ENCODE data around the gene ANKRD11. TPM values are rescaled to one million over a fixed set of nuclear protein-coding genes. Genes with fewer than 3 reads are reported as not detected.
"Not testable (repeated sequence)": the region's sequence is repeated elsewhere in the genome, so short reads cannot be mapped to it uniquely, and the experiment has no call there.

The ANKRD11 gene
- total RNA-seq, 1 experiment from 2014 or later = 28.5 TPM

DNA sequence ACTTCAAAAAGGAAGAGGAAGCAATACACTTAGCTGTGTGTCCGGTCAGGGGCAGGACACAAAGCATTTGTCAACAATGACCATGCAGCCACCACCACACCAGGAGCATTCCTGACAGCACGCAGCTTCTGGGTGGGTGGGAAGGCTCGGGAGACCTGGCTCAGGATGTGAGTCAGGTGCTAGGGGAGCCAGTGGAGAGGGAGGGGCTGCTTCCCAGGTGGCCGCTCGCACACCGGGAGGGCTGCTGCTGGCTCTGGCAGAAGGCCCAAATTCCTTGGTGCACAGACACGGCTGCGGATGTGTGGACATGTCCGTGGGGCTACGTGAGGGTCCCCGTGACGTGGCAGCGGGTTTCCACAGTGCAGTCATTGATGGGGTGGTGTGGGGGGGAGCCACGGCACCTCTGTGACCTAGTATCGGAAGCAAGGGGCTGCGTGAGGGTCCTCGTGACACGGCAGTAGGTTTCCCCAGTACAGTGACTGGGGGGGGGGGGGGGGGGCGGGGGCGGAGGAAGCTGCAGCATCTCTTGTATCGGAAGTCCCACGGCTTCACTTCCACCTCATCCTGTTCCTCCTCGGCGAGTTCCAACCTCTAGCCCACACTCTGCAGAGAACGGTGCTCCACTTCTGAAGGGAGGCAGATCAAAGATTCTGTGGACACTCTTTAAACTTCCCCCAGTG lies 160.0 kb downstream of the ANKRD11 start:
- Histone ChIP-seq H3K9me3 (ENCODE audit: low read length) (no peaks in the 10 kb centered on the region), H2AFZ (ENCODE audit: low read length) (no peak overlapping the region), H3K9ac (ENCODE audit: low read length) (no peak overlapping the region), H3K27ac (ENCODE audit: low read length) (no peak overlapping the region), H3K27me3 (ENCODE audit: low read length) (no peaks in the 10 kb centered on the region), H3K4me1 (ENCODE audit: low read length) (peaks cover 29% of the 10 kb centered on the region), H3K36me3 (ENCODE audit: insufficient read depth, low read length) (no peaks in the 10 kb centered on the region), H4K20me1 (ENCODE audit: insufficient read depth, low read depth, low read length) (peaks cover 26% of the 10 kb centered on the region; the same call in 1 of the 2 replicates), H3K4me2 (ENCODE audit: low read depth, low read length, poor library complexity, severe bottlenecking) (no peak overlapping the region), H3K9me2 (replicated peaks; ENCODE audit: insufficient read depth, low read length) (no peaks in the 10 kb centered on the region), H3K79me2 (ENCODE audit: low read length) (peaks cover 80% of the 10 kb centered on the region), H3K4me3 (ENCODE audit: low read length) (no peak overlapping the region)
- DNase-seq = no peak

GRCh38 chr16:89329830-89330176 lies 160.6 kb downstream of the ANKRD11 start:
- not testable (repeated sequence) for H3K9me3 ChIP-seq (ENCODE audit: low read length); H3K36me3 ChIP-seq (ENCODE audit: insufficient read depth, low read length); H3K4me3 ChIP-seq (ENCODE audit: low read length); H3K27ac ChIP-seq (ENCODE audit: low read length); H3K9me2 ChIP-seq (replicated peaks; ENCODE audit: insufficient read depth, low read length); H3K4me2 ChIP-seq (ENCODE audit: low read depth, low read length, poor library complexity, severe bottlenecking); H3K9ac ChIP-seq (ENCODE audit: low read length); H3K27me3 ChIP-seq (ENCODE audit: low read length); DNase-seq; H2AFZ ChIP-seq (ENCODE audit: low read length)
- Histone ChIP-seq H4K20me1 (ENCODE audit: insufficient read depth, low read depth, low read length) (peaks cover 21% of the 10 kb centered on the region; the same call in 1 of the 2 replicates), H3K79me2 (ENCODE audit: low read length) (peaks cover 80% of the 10 kb centered on the region), H3K4me1 (ENCODE audit: low read length) (peaks cover 29% of the 10 kb centered on the region)

- H3K27me3 ChIP-seq (ENCODE audit: low read length); H3K4me2 ChIP-seq (ENCODE audit: low read depth, low read length, poor library complexity, severe bottlenecking); H3K9me3 ChIP-seq (ENCODE audit: low read length); H3K4me3 ChIP-seq (ENCODE audit: low read length); DNase-seq; H3K36me3 ChIP-seq (ENCODE audit: insufficient read depth, low read length); H3K9me2 ChIP-seq (replicated peaks; ENCODE audit: insufficient read depth, low read length); H3K9ac ChIP-seq (ENCODE audit: low read length); H2AFZ ChIP-seq (ENCODE audit: low read length); H3K27ac ChIP-seq (ENCODE audit: low read length): not testable (repeated sequence)
- Histone ChIP-seq H3K4me1 (ENCODE audit: low read length) (peaks cover 29% of the 10 kb centered on the region), H3K79me2 (ENCODE audit: low read length) (peaks cover 86% of the 10 kb centered on the region), H4K20me1 (ENCODE audit: insufficient read depth, low read depth, low read length) (peaks cover 14% of the 10 kb centered on the region; the same call in 1 of the 2 replicates)
Measured at GRCh38 chr16:89328412-89329400, 161.7 kb downstream of the ANKRD11 start.

GRCh38 chr16:89326721-89327120 lies 163.6 kb downstream of the ANKRD11 start:
- H3K4me3 ChIP-seq (ENCODE audit: low read length) = peak overlapping the region; percentile 48; the same call in 1 of the 2 replicates
- H3K36me3 ChIP-seq (ENCODE audit: insufficient read depth, low read length) = no peaks in the 10 kb centered on the region
- peak overlapping the region; percentile 48 for H3K9ac ChIP-seq (ENCODE audit: low read length)
- no peak for DNase-seq
- H2AFZ ChIP-seq (ENCODE audit: low read length) = no peak overlapping the region
- H3K4me1 ChIP-seq (ENCODE audit: low read length) = peaks cover 31% of the 10 kb centered on the region
- no peaks in the 10 kb centered on the region for H3K27me3 ChIP-seq (ENCODE audit: low read length)
- H3K27ac ChIP-seq (ENCODE audit: low read length) = peak overlapping the region; percentile 64
- H3K9me2 ChIP-seq (replicated peaks; ENCODE audit: insufficient read depth, low read length) = no peaks in the 10 kb centered on the region
- H4K20me1 ChIP-seq (ENCODE audit: insufficient read depth, low read depth, low read length) = peaks cover 11% of the 10 kb centered on the region; the same call in 1 of the 2 replicates
- no peaks in the 10 kb centered on the region for H3K9me3 ChIP-seq (ENCODE audit: low read length)
- peak overlapping the region; percentile 66 for H3K4me2 ChIP-seq (ENCODE audit: low read depth, low read length, poor library complexity, severe bottlenecking)
- H3K79me2 ChIP-seq (ENCODE audit: low read length) = peaks cover 83% of the 10 kb centered on the region

- Histone ChIP-seq H4K20me1 (ENCODE audit: insufficient read depth, low read depth, low read length) (peaks cover 12% of the 10 kb centered on the region; the same call in 1 of the 2 replicates), H3K9ac (ENCODE audit: low read length) (peak overlapping the region; percentile 48), H2AFZ (ENCODE audit: low read length) (no peak overlapping the region), H3K79me2 (ENCODE audit: low read length) (peaks cover 80% of the 10 kb centered on the region), H3K9me3 (ENCODE audit: low read length) (no peaks in the 10 kb centered on the region), H3K4me1 (ENCODE audit: low read length) (peaks cover 31% of the 10 kb centered on the region), H3K4me3 (ENCODE audit: low read length) (peak overlapping the region; percentile 48), H3K36me3 (ENCODE audit: insufficient read depth, low read length) (no peaks in the 10 kb centered on the region), H3K4me2 (ENCODE audit: low read depth, low read length, poor library complexity, severe bottlenecking) (peak overlapping the region; percentile 66), H3K9me2 (replicated peaks; ENCODE audit: insufficient read depth, low read length) (no peaks in the 10 kb centered on the region), H3K27ac (ENCODE audit: low read length) (peak overlapping the region; percentile 64), H3K27me3 (ENCODE audit: low read length) (no peaks in the 10 kb centered on the region)
- DNase-seq = peak; percentile 78
Measured at GRCh38 chr16:89325861-89326471, 164.4 kb downstream of the ANKRD11 start.

DNA sequence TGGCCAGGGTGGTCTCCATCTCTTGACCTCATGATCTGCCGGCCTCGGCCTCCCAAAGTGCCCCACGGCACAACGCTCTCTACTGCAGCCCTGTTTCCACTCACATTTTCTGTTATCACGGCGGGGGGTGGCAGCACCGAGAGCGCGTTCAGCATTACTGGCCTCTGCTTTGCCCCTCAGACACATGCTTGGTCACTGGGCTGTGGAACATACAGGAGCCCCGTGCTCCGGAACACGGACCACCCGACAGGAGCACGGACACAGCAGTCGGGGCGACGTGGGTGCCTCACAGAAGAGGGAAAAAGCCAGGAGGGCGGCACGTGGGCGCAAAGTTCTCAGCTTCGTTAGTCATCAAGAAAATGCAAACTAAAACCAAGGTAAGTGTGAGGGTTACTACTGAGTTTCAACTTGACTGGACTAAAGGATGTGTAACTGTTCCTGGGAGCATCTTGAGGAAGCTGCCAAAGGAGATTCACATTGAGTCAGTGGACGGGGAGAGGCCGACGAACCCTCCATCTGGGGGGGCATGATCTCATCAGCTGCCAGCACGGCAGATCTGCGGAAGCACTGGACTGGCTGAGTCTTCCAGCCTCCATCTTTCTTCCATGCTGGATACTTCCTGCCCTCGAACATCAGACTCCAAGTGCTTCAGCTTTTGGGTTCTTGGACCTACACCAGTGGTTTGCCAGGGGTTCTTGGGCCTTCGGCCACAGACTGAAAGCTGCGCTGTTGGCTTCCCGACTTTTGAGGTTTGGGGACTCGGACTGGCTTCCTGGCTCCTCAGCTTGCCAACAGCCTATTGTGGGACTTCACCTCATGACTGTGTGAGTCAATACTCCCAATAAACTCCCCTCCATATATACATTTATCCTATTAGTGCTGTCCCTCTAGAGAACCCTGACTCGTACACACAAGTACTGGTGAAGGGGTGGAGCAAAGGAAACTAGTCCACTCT lies 166.0 kb downstream of the ANKRD11 start:
- H3K27ac ChIP-seq (ENCODE audit: low read length) = no peak overlapping the region
- no peaks in the 10 kb centered on the region for H3K27me3 ChIP-seq (ENCODE audit: low read length)
- H2AFZ ChIP-seq (ENCODE audit: low read length) = no peak overlapping the region
- H3K9me3 ChIP-seq (ENCODE audit: low read length) = no peaks in the 10 kb centered on the region
- H3K9me2 ChIP-seq (replicated peaks; ENCODE audit: insufficient read depth, low read length) = no peaks in the 10 kb centered on the region
- no peaks in the 10 kb centered on the region for H3K36me3 ChIP-seq (ENCODE audit: insufficient read depth, low read length)
- no peak for DNase-seq
- peaks cover 87% of the 10 kb centered on the region for H3K79me2 ChIP-seq (ENCODE audit: low read length)
- no peak overlapping the region for H3K9ac ChIP-seq (ENCODE audit: low read length)
- H3K4me1 ChIP-seq (ENCODE audit: low read length) = peaks cover 31% of the 10 kb centered on the region
- H3K4me2 ChIP-seq (ENCODE audit: low read depth, low read length, poor library complexity, severe bottlenecking) = no peak overlapping the region
- H3K4me3 ChIP-seq (ENCODE audit: low read length) = no peak overlapping the region
- peaks cover 20% of the 10 kb centered on the region; the same call in 1 of the 2 replicates for H4K20me1 ChIP-seq (ENCODE audit: insufficient read depth, low read depth, low read length)

- H4K20me1 ChIP-seq (ENCODE audit: insufficient read depth, low read depth, low read length) = peaks cover 30% of the 10 kb centered on the region; the same call in 1 of the 2 replicates
- H3K4me1 ChIP-seq (ENCODE audit: low read length) = peaks cover 38% of the 10 kb centered on the region
Measured at GRCh38 chr16:89323120-89323960, 167.0 kb downstream of the ANKRD11 start.

More at GRCh38 chr16:89323120-89323960, 167.0 kb downstream of the ANKRD11 start:
- no peak for DNase-seq
- Histone ChIP-seq H3K27me3 (ENCODE audit: low read length) (no peaks in the 10 kb centered on the region), H3K79me2 (ENCODE audit: low read length) (peaks cover 91% of the 10 kb centered on the region), H3K4me3 (ENCODE audit: low read length) (no peak overlapping the region), H3K9me3 (ENCODE audit: low read length) (no peaks in the 10 kb centered on the region), H3K36me3 (ENCODE audit: insufficient read depth, low read length) (no peaks in the 10 kb centered on the region), H2AFZ (ENCODE audit: low read length) (no peak overlapping the region), H3K4me2 (ENCODE audit: low read depth, low read length, poor library complexity, severe bottlenecking) (no peak overlapping the region), H3K9me2 (replicated peaks; ENCODE audit: insufficient read depth, low read length) (no peaks in the 10 kb centered on the region), H3K27ac (ENCODE audit: low read length) (no peak overlapping the region), H3K9ac (ENCODE audit: low read length) (no peak overlapping the region)
